SK-N-MC (cell line): ENCODE data around the gene ANKUB1.

ENCODE experiments used
- DNase-seq: peaks from one replicate; pipeline ENCODE4 v3.0.0-alpha.2; 2011; ENCODE audit warnings: low read depth, low spot score
- H3K27ac ChIP-seq: fragments of 200-600 bp; sonication (generic); 2 replicates; pipeline ENCODE4 v1.5.1; 2016; ENCODE audit warnings: mixed run types
- H3K36me3 ChIP-seq: fragments of 200-600 bp; sonication (generic); 2 replicates; pipeline ENCODE4 v1.6.1; 2017; ENCODE audit warnings: antibody characterized with exemption, low read length, mixed read lengths; ENCODE audit not compliant: insufficient read depth
- H3K4me3 ChIP-seq: fragments of 200-600 bp; sonication (generic); 2 replicates; pipeline ENCODE4 v1.5.1; 2016
- H3K9ac ChIP-seq: fragments of 200-600 bp; sonication (generic); 2 replicates; pipeline ENCODE4 v1.8.0; 2017; ENCODE audit warnings: mixed run types, mixed read lengths; ENCODE audit not compliant: insufficient read length
- H3K9me3 ChIP-seq: fragments of 200-600 bp; sonication (generic); 2 replicates; pipeline ENCODE4 v1.6.1; 2017; ENCODE audit warnings: low read depth, mild to moderate bottlenecking, antibody characterized with exemption, low read length, moderate library complexity, mixed read lengths
- EZH2 ChIP-seq: fragments of 200-600 bp; sonication (generic); IDR thresholded peaks from one replicate; pipeline ENCODE4 v1.6.1; 2017; ENCODE audit warnings: antibody characterized with exemption
- FOXP2 ChIP-seq: optimal IDR thresholded peaks from 2 replicates; pipeline ENCODE3; 2011; ENCODE audit warnings: mild to moderate bottlenecking, moderate library complexity; ENCODE audit not compliant: insufficient read depth; ENCODE audit errors: extremely low read length, control extremely low read depth

ANKUB1 gene

DNA sequence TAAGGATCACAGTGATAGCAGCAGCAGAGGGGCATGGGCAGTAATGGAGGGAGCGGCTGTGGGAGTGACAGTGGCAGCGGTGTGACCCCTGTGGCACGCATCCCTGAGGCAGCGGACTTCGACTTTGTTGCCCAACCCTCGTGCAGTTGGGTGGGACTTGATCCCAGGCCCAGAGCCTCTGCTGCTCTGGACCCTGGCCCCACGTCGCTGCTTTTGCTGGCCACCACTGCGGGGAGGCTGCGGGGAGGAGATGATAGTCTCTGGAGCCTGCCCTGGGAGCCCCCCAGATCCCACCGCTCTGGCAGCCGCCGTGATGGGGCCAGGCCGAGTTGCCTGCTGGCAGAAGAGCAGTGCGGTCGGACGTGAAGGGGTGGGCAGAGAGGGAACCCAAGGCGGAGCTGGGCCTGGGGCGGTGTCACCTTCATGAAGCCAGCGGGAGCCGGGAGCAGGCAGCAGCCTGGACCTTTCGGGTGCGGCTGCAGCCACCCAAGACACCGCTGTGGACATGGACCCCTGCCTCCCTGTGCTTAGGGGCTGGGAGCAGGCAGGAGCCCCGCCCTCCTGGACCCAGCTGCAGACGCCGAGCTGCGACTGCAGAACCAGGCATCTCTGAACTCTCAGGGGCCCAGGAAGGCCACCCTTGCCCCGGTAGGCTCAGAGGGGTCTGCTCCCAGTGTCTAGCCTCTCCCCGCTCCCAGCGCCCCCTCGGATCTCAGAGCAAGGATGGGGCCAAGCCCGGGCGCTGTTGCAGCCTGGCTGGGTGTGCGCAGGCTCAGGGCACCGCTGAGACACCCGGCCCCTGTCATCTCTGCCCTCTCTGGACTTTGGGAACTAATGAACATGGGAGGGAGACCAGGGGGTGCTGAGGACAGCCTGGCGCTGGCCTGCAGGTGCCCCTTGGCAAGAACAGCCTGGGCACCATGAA is 78.4 kb downstream of the ANKUB1 start:
- H3K27ac ChIP-seq = no peak overlapping the region

More for the DNA sequence above, 78.4 kb downstream of the ANKUB1 start:
- Histone ChIP-seq H3K9ac (no peak overlapping the region), H3K4me3 (no peak overlapping the region), H3K9me3 (no peaks in the 10 kb centered on the region), H3K36me3 (no peaks in the 10 kb centered on the region)
- DNase-seq = no peak
- TF ChIP-seq FOXP2 (no peak), EZH2 (no peak)
